ENCODE results near the gene RCAN2.

RCAN2 gene

GRCh38 chr6:46246727-46247126 lies 244.5 kb downstream of the RCAN2 start:
- TF ChIP-seq, protein P1, sequence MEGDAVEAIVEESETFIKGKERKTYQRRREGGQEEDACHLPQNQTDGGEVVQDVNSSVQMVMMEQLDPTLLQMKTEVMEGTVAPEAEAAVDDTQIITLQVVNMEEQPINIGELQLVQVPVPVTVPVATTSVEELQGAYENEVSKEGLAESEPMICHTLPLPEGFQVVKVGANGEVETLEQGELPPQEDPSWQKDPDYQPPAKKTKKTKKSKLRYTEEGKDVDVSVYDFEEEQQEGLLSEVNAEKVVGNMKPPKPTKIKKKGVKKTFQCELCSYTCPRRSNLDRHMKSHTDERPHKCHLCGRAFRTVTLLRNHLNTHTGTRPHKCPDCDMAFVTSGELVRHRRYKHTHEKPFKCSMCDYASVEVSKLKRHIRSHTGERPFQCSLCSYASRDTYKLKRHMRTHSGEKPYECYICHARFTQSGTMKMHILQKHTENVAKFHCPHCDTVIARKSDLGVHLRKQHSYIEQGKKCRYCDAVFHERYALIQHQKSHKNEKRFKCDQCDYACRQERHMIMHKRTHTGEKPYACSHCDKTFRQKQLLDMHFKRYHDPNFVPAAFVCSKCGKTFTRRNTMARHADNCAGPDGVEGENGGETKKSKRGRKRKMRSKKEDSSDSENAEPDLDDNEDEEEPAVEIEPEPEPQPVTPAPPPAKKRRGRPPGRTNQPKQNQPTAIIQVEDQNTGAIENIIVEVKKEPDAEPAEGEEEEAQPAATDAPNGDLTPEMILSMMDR (conservative IDR thresholded peaks at IDR 0.05; ENCODE audit: low read length): no peak
- DNase-seq (ENCODE audit: low read depth): no peak
- no peak overlapping the region for H3K4me3 ChIP-seq (ENCODE audit: low read length)

DNA sequence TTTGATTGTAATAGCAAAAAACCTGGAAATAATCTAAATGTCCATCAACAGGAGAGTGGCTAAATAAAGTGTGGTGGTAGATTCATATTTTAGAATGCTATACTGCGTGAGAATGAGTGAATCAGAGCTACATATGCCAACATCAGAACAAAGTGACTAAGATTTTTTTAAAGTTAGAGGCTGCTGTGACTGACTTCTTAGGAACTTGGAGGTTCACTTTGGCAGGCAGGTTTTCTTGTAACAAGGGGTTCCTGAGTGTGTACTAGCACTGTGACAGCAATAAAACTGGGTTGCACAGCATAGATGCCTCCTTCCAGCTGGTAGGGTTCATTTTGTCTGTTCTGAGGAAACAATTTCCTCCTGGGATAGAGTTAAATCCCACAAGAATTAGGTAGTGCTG lies 245.2 kb downstream of the RCAN2 start:
- no peak overlapping the region for H3K4me3 ChIP-seq (ENCODE audit: low read length)
- DNase-seq (ENCODE audit: low read depth): peak; percentile 81
- TF ChIP-seq, protein P1 (conservative IDR thresholded peaks at IDR 0.05; ENCODE audit: low read length): no peak

DNA sequence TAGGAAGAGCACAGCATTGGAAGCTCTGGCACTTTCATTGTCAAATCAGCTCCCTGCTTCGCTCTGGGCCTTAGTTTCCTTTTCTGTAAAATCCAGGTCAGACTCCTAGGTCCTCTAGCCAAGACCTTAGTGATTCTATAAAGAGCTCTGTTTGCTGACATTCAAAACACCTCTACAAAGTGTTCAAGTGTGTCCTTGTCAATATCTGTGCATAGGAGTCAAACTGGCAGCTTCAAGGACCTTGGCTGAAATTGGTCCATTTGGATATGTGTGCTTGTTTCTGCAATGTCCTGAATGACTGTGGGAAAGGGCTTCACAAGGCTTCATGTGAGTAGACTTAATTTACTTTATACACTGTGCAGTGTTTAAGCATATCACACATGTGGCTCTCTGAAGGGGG lies 246.6 kb downstream of the RCAN2 start:
- no peak overlapping the region for H3K4me3 ChIP-seq (ENCODE audit: low read length)
- DNase-seq (ENCODE audit: low read depth): no peak
- TF ChIP-seq, protein P1 (conservative IDR thresholded peaks at IDR 0.05; ENCODE audit: low read length): no peak

DNA sequence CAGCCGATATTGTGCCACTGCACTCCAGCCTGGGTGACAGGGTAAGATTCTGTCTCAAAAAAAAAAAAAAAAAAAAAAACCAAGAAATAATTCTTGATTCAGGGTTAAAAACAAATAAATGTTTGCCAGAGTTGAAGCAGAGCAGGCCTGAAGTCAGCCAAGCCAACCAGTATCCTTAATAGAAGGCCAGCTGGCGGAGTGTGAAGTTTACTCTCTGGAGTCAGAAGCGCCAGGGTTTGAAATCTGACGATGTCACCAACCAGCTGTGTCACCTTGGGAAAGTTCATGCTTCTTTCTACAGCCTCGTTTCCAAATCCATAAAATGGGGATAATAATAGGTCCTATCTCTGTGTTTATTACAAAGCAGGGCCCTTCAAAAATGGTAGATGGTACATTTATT lies 247.5 kb downstream of the RCAN2 start:
- DNase-seq (ENCODE audit: low read depth): no peak
- H3K4me3 ChIP-seq (ENCODE audit: low read length): no peak overlapping the region
- TF ChIP-seq, protein P1 (conservative IDR thresholded peaks at IDR 0.05; ENCODE audit: low read length): no peak

- H3K4me3 ChIP-seq (ENCODE audit: low read length): no peak overlapping the region
- TF ChIP-seq, protein P1 (conservative IDR thresholded peaks at IDR 0.05; ENCODE audit: low read length): no peak
- no peak for DNase-seq (ENCODE audit: low read depth)
Measured at GRCh38 chr6:46242921-46243320, 248.3 kb downstream of the RCAN2 start.

GRCh38 chr6:46240866-46241565 lies 250.2 kb downstream of the RCAN2 start:
- no peak overlapping the region for H3K4me3 ChIP-seq (ENCODE audit: low read length)
- TF ChIP-seq, protein P1 (conservative IDR thresholded peaks at IDR 0.05; ENCODE audit: low read length): no peak
- no peak for DNase-seq (ENCODE audit: low read depth)

DNA sequence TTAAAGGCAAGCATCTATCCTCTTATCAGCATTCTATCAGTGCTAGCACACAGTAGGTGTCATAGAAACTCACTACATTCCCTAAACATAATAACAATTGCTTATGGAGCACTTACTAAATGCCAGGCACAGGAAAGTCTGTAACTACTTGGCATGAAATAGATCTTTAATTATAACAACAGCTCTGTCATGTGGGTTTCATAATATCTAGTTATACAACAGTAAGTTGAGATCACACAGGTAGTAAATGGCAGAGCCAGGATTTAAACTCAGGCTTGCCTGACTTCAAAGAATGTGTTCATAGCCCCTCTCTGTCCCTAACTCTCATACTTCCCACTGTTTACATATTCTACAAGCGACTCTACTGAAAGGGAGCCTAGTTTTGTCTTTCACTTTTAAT lies 254.5 kb downstream of the RCAN2 start:
- TF ChIP-seq, protein P1 (conservative IDR thresholded peaks at IDR 0.05; ENCODE audit: low read length): no peak
- no peak for DNase-seq (ENCODE audit: low read depth)
- H3K4me3 ChIP-seq (ENCODE audit: low read length): no peak overlapping the region

Data from AG10803 (cell line).